ENCODE results near the gene DEGS1.

DEGS1 gene

GRCh38 chr1:224213438-224214119 is 30.5 kb downstream of the DEGS1 start:
- DNase-seq (ENCODE audit: low read depth in 2 of 2), result no peak

GRCh38 chr1:224216382-224216781 is 33.3 kb downstream of the DEGS1 start:
- DNase-seq (ENCODE audit: low read depth in 2 of 2), result no peak

GRCh38 chr1:224217655-224218623 is 34.9 kb downstream of the DEGS1 start:
- no peak for DNase-seq (ENCODE audit: low read depth in 2 of 2)

- no peak for DNase-seq (ENCODE audit: low read depth in 2 of 2)
Measured at GRCh38 chr1:224219011-224219611, 36.1 kb downstream of the DEGS1 start.

- no peak for DNase-seq (ENCODE audit: low read depth in 2 of 2)
Measured at GRCh38 chr1:224219612-224220059, 36.6 kb downstream of the DEGS1 start.

- DNase-seq (ENCODE audit: low read depth in 2 of 2), result no peak
Measured at GRCh38 chr1:224223819-224224714, 41.0 kb downstream of the DEGS1 start.

GRCh38 chr1:224226849-224227502 is 43.9 kb downstream of the DEGS1 start:
- no peak for DNase-seq (ENCODE audit: low read depth in 2 of 2)

GRCh38 chr1:224234017-224234416 is 51.0 kb downstream of the DEGS1 start:
- no peak for DNase-seq (ENCODE audit: low read depth in 2 of 2)

GRCh38 chr1:224235813-224236493 is 52.9 kb downstream of the DEGS1 start:
- DNase-seq (ENCODE audit: low read depth in 2 of 2), result no peak

- DNase-seq (ENCODE audit: low read depth in 2 of 2), result no peak
Measured at GRCh38 chr1:224237119-224237881, 54.3 kb downstream of the DEGS1 start.

- no peak for DNase-seq (ENCODE audit: low read depth in 2 of 2)
Measured at GRCh38 chr1:224238212-224238611, 55.2 kb downstream of the DEGS1 start.

GRCh38 chr1:224238756-224239155 is 55.7 kb downstream of the DEGS1 start:
- no peak for DNase-seq (ENCODE audit: low read depth in 2 of 2)
